ENCODE data around the gene ARFIP1. TPM values are rescaled to one million over a fixed set of nuclear protein-coding genes. Genes with fewer than 3 reads are reported as not detected.
A peak's percentile ranks its signal among the peaks of the same experiment; 100 is the strongest.

Gene ARFIP1
- total RNA-seq, 1 donor from 2014 or later: 37.2 TPM

DNA sequence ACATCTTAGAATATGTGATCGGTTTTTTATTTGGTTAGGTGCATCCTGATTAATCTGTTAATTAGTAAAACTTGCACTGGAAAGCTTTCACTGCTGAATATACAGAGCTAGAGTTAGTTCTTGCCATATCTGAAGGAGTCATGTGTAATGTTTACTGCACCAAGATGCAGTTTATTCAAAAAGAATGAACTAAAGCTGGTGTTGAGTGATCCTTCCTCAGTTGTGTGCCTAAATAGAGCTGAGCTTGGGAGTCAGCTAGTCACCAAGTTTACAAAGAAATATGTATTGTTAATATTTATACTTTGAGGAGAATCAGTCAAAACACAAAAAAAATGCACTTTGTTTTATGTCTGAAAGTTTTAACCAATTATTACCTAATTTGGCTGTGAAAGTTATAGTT is 102.2 kb downstream of the ARFIP1 start:
- intact Hi-C loops (cut with DNase I): no loop called here
- no peaks in the 10 kb centered on the region for H3K27me3 ChIP-seq (ENCODE audit: low read depth)
- H3K4me3 ChIP-seq: no peak overlapping the region
- no peak for ATAC-seq
- TF ChIP-seq, protein P1, sequence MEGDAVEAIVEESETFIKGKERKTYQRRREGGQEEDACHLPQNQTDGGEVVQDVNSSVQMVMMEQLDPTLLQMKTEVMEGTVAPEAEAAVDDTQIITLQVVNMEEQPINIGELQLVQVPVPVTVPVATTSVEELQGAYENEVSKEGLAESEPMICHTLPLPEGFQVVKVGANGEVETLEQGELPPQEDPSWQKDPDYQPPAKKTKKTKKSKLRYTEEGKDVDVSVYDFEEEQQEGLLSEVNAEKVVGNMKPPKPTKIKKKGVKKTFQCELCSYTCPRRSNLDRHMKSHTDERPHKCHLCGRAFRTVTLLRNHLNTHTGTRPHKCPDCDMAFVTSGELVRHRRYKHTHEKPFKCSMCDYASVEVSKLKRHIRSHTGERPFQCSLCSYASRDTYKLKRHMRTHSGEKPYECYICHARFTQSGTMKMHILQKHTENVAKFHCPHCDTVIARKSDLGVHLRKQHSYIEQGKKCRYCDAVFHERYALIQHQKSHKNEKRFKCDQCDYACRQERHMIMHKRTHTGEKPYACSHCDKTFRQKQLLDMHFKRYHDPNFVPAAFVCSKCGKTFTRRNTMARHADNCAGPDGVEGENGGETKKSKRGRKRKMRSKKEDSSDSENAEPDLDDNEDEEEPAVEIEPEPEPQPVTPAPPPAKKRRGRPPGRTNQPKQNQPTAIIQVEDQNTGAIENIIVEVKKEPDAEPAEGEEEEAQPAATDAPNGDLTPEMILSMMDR (IDR thresholded peaks at IDR 0.05): no peak
- no peak for DNase-seq
- H3K27ac ChIP-seq: no peak overlapping the region
- peaks cover 34% of the 10 kb centered on the region for H3K36me3 ChIP-seq
- H3K4me1 ChIP-seq: no peaks in the 10 kb centered on the region
- H3K9me3 ChIP-seq: no peaks in the 10 kb centered on the region

DNA sequence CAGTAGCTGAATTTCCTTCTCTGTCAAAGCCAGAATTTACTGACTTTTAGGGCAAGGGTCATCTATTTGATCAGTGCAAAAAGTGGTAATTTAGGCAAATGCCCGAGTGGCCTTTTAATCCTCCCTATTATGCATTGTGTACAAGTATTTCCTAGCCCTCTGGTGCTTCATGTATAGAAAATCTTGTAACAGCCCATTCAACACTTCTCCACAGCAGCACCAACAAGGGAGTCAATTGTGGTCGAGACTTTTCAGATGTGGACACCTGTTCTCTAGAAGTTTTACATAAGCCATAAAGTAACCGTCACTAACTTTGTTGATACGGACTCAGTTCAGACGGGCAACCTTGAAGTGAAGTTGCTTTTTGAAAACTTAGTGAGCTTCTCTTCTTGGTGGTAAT is 105.4 kb downstream of the ARFIP1 start:
- intact Hi-C loops (cut with DNase I): no loop called here
- H3K36me3 ChIP-seq: peaks cover 43% of the 10 kb centered on the region

DNA sequence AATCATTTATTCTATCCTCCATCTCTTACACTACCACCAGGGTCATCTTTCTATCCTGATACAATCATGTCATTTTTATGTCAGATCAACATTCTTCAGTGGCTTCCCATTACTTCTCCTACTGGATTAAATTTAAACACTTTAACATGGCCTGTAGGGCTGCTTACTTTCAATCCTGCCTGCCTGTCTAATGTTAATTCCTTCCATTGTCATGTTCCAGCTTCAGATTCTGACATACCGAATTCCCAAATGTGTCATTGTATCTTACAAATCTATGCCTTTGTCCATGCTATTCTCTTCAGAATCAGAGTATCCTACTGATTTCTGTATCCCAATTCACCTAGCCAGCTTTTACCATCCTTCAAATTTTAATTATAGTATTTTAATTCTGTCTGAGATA is 106.4 kb downstream of the ARFIP1 start:
- Histone ChIP-seq H3K36me3 (peaks cover 43% of the 10 kb centered on the region), H3K4me1 (no peaks in the 10 kb centered on the region), H3K4me3 (no peak overlapping the region), H3K27ac (no peak overlapping the region), H3K9me3 (no peaks in the 10 kb centered on the region), H3K27me3 (ENCODE audit: low read depth) (no peaks in the 10 kb centered on the region)
- intact Hi-C loops (cut with DNase I): no loop called here
- TF ChIP-seq, protein P1 (IDR thresholded peaks at IDR 0.05): no peak
- DNase-seq: no peak
- ATAC-seq: no peak

More for the DNA sequence above, 105.4 kb downstream of the ARFIP1 start:
- no peak overlapping the region for H3K4me3 ChIP-seq
- no peak for ATAC-seq
- TF ChIP-seq, protein P1 (IDR thresholded peaks at IDR 0.05): no peak
- H3K9me3 ChIP-seq: no peaks in the 10 kb centered on the region
- H3K27ac ChIP-seq: no peak overlapping the region
- no peaks in the 10 kb centered on the region for H3K27me3 ChIP-seq (ENCODE audit: low read depth)
- no peak for DNase-seq
- no peaks in the 10 kb centered on the region for H3K4me1 ChIP-seq

DNA sequence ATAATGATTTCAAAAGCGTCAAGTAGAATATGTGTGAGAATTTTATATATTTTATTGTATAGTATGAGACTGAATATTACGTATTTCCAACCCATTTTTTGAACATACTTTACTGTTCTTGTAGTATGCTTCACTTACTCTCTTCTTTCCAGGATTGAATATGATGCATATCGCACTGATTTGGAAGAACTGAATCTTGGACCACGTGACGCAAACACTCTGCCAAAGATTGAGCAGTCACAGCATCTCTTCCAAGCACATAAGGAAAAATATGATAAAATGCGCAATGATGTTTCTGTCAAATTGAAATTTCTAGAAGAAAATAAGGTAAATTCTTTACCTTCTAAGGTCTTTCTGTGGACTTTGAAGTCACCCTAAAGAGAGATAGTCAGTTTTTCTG is 108.2 kb downstream of the ARFIP1 start:
- H3K4me1 ChIP-seq: no peaks in the 10 kb centered on the region
- no peaks in the 10 kb centered on the region for H3K9me3 ChIP-seq
- TF ChIP-seq, protein P1 (IDR thresholded peaks at IDR 0.05): no peak
- no peak for DNase-seq
- intact Hi-C loops (cut with DNase I): no loop called here
- peaks cover 37% of the 10 kb centered on the region for H3K36me3 ChIP-seq
- H3K4me3 ChIP-seq: no peak overlapping the region
- H3K27ac ChIP-seq: no peak overlapping the region
- ATAC-seq: no peak
- no peaks in the 10 kb centered on the region for H3K27me3 ChIP-seq (ENCODE audit: low read depth)

DNA sequence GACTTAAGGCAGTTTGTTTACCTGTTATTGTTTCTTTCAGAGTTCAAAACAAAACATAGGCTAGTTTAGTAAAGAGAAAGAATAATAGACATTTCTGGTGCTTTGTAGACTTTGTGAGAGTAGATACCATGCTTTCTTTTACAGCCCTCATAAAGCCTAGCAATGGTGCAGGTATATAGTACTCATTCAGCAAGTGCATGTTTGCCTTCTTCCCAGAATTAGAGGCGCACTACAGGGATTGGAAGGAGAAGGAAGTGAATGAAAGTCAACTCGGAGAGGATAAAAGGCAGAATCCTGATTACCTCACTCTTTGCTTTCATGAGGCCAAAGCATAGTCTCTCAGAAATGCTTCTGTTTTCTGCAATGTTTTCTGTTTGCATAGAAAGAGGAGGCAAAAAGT is 113.2 kb downstream of the ARFIP1 start:
- Histone ChIP-seq H3K4me1 (no peaks in the 10 kb centered on the region), H3K9me3 (no peaks in the 10 kb centered on the region), H3K4me3 (no peak overlapping the region), H3K36me3 (peaks cover 16% of the 10 kb centered on the region), H3K27me3 (ENCODE audit: low read depth) (no peaks in the 10 kb centered on the region), H3K27ac (no peak overlapping the region)
- intact Hi-C loops (cut with DNase I): no loop called here
- DNase-seq (no peak), ATAC-seq (no peak)
- TF ChIP-seq, protein P1 (IDR thresholded peaks at IDR 0.05): no peak

DNA sequence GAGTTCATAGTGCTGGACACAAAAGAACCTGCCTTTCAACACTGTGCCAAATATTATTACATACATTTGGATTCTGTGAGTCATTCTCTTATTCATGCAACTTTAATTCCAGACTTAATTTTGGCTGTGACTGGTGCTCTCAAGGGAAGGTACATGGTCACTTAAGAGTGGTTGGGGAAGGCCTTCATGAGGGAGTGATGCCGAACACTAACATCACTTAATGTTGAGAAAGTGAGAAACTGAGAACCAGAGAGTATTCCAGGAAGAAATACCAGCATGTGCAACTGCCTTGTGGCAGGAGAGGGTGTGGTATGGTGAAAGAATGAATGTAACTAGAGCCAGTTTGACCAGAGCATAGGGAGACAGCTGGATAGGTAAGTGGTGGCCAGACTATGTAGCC is 114.9 kb downstream of the ARFIP1 start:
- ATAC-seq (peak in 1 of 2 donors; percentile 19), DNase-seq (no peak)
- Histone ChIP-seq H3K27me3 (ENCODE audit: low read depth) (no peaks in the 10 kb centered on the region), H3K36me3 (peaks cover 5% of the 10 kb centered on the region), H3K4me3 (no peak overlapping the region), H3K4me1 (no peaks in the 10 kb centered on the region), H3K27ac (no peak overlapping the region), H3K9me3 (no peaks in the 10 kb centered on the region)
- TF ChIP-seq, protein P1 (IDR thresholded peaks at IDR 0.05): no peak
- intact Hi-C loops (cut with DNase I): no loop called here

All from lower lobe of right lung (tissue), 2 donors.